HepG2 (cell line): ENCODE data around the gene NOXO1. TPM values are rescaled to one million over a fixed set of nuclear protein-coding genes. Genes with fewer than 3 reads are reported as not detected.

ENCODE experiments used
- HIVEP1 ChIP-seq: sonication (generic); formaldehyde crosslinking; IDR thresholded peaks from 2 replicates; pipeline ENCODE4 v1.4.0; 2020; ENCODE audit warnings: mild to moderate bottlenecking, missing genetic modification reagents
- HNRNPL ChIP-seq: fragments of 200-400 bp; formaldehyde crosslinking; IDR thresholded peaks from 2 replicates; pipeline ENCODE4 v1.6.1; 2017; ENCODE audit warnings: mild to moderate bottlenecking, low read depth, low read length
- IKZF4 ChIP-seq: sonication (generic); formaldehyde crosslinking; IDR thresholded peaks from 2 replicates; pipeline ENCODE4 v1.5.1; 2020; ENCODE audit warnings: borderline replicate concordance, mild to moderate bottlenecking, low read depth, missing genetic modification reagents; ENCODE audit errors: not compliant biosample characterization
- KLF11 ChIP-seq: IDR thresholded peaks from 2 replicates; pipeline ENCODE4 v1.6.1; 2016; ENCODE audit warnings: missing compliant biosample characterization
- POGZ ChIP-seq: sonication (generic); formaldehyde crosslinking; IDR thresholded peaks from 2 replicates; pipeline ENCODE4 v1.4.0; 2020; ENCODE audit warnings: mild to moderate bottlenecking, missing genetic modification reagents
- RNF2 ChIP-seq: fragments of 450-650 bp; conservative IDR thresholded peaks from 2 replicates; pipeline ENCODE4 v1.6.1; 2016; ENCODE audit warnings: low read depth
- SMYD3 ChIP-seq: sonication (generic); formaldehyde crosslinking; IDR thresholded peaks from 2 replicates; pipeline ENCODE4 v1.8.1; 2023; ENCODE audit warnings: mild to moderate bottlenecking, missing genetic modification reagents
- ZNF136 ChIP-seq: sonication (generic); formaldehyde crosslinking; IDR thresholded peaks from 2 replicates; pipeline ENCODE4 v1.8.1; 2022; ENCODE audit warnings: low read depth, mild to moderate bottlenecking, moderate library complexity, missing genetic modification reagents
- ZNF567 ChIP-seq: sonication (generic); formaldehyde crosslinking; IDR thresholded peaks from 2 replicates; pipeline ENCODE4 v1.8.1; 2023; ENCODE audit warnings: mild to moderate bottlenecking, missing genetic modification reagents, borderline replicate concordance
- ZNF891 ChIP-seq: sonication (generic); formaldehyde crosslinking; IDR thresholded peaks from 2 replicates; pipeline ENCODE4 v1.5.0; 2020; ENCODE audit warnings: mild to moderate bottlenecking, missing genetic modification reagents
- polyA plus RNA-seq, 8 experiments: library from polyadenylated mRNA; depleted of rRNA in 3 of 8; stranded (reverse) in 7 of 8; unstranded in 1 of 8; fragments of >200 nt; fragmentation: Illumina TruSeq in 4 of 8; extraction: Trizol in 4 of 8; gene quantifications; 2 replicates each; pipeline versions ENCODE4 v1.2.1 to v1.2.3, GENCODE V29; 2011 to 2016; ENCODE audit warnings: low read depth in 4 of 8, missing spikeins in 1 of 8, mixed read lengths in 1 of 8; ENCODE audit not compliant: insufficient read depth in 1 of 8
- total RNA-seq, 5 experiments: library from RNA; depleted of rRNA; stranded (reverse); fragments of >200 nt; fragmentation: Illumina TruSeq; extraction: Trizol; gene quantifications; 2 replicates each; pipeline ENCODE4 v1.2.3, GENCODE V29; 2016; ENCODE audit warnings: low read depth in 1 of 5
- TF ChIP-seq, protein P1 (sequence below): IDR thresholded peaks from 2 replicates; pipeline ENCODE4 v1.6.1; 2012; ENCODE audit warnings: low read length, improper control_type of control experiment
- TF ChIP-seq, protein P2 (sequence below): sonication (generic); formaldehyde crosslinking; conservative IDR thresholded peaks from 2 replicates; pipeline ENCODE4 v1.4.0; 2020; ENCODE audit warnings: missing genetic modification reagents
- TF ChIP-seq, protein P3 (sequence below): sonication (generic); formaldehyde crosslinking; IDR thresholded peaks from 2 replicates; pipeline ENCODE4 v1.4.0; 2020; ENCODE audit warnings: missing genetic modification reagents
- TF ChIP-seq, protein P4 (sequence below): sonication (generic); formaldehyde crosslinking; IDR thresholded peaks from 2 replicates; pipeline ENCODE4 v1.8.0; 2022; ENCODE audit warnings: missing genetic modification reagents, low read depth, mild to moderate bottlenecking, borderline replicate concordance

Gene NOXO1
- total and polyA plus RNA-seq, 2 of the 13 experiments (the other 11 are each of a cell fraction or from before 2014, with no cell fraction given) = 0.69 to 1.4 TPM

DNA sequence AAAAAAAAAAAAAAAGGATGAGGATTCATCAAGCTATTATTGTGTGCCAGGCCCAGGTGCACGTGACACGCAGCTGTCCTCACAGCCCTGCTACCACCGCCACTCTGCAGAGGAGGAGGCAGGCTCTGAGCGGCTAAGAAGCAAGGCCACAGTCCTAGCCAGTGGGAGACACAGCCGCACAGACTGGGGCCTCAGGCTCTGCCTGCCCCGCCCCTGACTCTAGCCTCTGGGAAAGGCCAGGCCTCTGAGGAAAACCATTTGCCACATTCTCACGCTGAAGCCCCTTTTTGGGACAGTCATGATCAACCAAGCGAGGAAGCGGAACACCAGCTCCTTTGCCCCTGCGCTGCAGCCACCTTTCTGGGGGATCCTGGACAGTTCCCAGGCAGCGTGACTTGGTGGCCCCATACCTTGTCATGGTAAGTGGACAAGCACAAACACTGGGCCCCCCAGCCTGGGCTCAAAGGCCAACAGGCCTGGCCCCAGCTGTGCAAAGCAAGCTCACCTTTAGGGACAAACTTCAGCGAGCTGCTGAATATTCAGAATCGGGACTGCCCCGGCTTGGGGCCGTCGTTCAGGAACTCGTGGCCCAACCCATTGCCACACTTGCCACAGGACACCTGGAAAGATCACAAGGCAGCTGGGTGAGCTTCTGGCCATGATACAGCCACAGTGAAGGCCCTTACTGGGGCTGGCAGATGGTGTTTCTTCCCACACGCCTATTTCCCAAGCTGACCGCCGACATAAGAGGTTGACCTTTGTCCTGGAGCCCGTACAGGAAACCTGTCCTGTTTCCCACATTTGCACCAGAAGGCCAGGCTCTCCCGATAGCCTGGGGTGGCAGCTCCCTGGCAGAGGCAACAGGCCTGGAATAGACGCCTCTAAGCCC lies 40.8 kb downstream of the NOXO1 start (continued):
- peak; percentile 64; the same call in 1 of the 2 replicates for TF ChIP-seq SMYD3 (CRISPR knock-in tag)
- TF ChIP-seq HIVEP1 (CRISPR knock-in tag) = peak; percentile 94
- 0 out of 2 replicates have a peak, but pooled peaks have one; percentile 26 for TF ChIP-seq RNF2
- TF ChIP-seq, protein P1, sequence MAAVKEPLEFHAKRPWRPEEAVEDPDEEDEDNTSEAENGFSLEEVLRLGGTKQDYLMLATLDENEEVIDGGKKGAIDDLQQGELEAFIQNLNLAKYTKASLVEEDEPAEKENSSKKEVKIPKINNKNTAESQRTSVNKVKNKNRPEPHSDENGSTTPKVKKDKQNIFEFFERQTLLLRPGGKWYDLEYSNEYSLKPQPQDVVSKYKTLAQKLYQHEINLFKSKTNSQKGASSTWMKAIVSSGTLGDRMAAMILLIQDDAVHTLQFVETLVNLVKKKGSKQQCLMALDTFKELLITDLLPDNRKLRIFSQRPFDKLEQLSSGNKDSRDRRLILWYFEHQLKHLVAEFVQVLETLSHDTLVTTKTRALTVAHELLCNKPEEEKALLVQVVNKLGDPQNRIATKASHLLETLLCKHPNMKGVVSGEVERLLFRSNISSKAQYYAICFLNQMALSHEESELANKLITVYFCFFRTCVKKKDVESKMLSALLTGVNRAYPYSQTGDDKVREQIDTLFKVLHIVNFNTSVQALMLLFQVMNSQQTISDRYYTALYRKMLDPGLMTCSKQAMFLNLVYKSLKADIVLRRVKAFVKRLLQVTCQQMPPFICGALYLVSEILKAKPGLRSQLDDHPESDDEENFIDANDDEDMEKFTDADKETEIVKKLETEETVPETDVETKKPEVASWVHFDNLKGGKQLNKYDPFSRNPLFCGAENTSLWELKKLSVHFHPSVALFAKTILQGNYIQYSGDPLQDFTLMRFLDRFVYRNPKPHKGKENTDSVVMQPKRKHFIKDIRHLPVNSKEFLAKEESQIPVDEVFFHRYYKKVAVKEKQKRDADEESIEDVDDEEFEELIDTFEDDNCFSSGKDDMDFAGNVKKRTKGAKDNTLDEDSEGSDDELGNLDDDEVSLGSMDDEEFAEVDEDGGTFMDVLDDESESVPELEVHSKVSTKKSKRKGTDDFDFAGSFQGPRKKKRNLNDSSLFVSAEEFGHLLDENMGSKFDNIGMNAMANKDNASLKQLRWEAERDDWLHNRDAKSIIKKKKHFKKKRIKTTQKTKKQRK = no peak
- TF ChIP-seq HNRNPL = peak; percentile 80; the same call in 1 of the 2 replicates
- no peak for TF ChIP-seq ZNF891 (CRISPR knock-in tag)
- no peak for TF ChIP-seq KLF11
- peak; percentile 64 for TF ChIP-seq IKZF4 (CRISPR knock-in tag)
- no peak for TF ChIP-seq ZNF567 (CRISPR knock-in tag)
- peak; percentile 87; the same call in 1 of the 2 replicates for TF ChIP-seq ZNF136 (CRISPR knock-in tag)
- TF ChIP-seq, protein P2, sequence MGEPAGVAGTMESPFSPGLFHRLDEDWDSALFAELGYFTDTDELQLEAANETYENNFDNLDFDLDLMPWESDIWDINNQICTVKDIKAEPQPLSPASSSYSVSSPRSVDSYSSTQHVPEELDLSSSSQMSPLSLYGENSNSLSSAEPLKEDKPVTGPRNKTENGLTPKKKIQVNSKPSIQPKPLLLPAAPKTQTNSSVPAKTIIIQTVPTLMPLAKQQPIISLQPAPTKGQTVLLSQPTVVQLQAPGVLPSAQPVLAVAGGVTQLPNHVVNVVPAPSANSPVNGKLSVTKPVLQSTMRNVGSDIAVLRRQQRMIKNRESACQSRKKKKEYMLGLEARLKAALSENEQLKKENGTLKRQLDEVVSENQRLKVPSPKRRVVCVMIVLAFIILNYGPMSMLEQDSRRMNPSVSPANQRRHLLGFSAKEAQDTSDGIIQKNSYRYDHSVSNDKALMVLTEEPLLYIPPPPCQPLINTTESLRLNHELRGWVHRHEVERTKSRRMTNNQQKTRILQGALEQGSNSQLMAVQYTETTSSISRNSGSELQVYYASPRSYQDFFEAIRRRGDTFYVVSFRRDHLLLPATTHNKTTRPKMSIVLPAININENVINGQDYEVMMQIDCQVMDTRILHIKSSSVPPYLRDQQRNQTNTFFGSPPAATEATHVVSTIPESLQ = no peak
- TF ChIP-seq, protein P3, sequence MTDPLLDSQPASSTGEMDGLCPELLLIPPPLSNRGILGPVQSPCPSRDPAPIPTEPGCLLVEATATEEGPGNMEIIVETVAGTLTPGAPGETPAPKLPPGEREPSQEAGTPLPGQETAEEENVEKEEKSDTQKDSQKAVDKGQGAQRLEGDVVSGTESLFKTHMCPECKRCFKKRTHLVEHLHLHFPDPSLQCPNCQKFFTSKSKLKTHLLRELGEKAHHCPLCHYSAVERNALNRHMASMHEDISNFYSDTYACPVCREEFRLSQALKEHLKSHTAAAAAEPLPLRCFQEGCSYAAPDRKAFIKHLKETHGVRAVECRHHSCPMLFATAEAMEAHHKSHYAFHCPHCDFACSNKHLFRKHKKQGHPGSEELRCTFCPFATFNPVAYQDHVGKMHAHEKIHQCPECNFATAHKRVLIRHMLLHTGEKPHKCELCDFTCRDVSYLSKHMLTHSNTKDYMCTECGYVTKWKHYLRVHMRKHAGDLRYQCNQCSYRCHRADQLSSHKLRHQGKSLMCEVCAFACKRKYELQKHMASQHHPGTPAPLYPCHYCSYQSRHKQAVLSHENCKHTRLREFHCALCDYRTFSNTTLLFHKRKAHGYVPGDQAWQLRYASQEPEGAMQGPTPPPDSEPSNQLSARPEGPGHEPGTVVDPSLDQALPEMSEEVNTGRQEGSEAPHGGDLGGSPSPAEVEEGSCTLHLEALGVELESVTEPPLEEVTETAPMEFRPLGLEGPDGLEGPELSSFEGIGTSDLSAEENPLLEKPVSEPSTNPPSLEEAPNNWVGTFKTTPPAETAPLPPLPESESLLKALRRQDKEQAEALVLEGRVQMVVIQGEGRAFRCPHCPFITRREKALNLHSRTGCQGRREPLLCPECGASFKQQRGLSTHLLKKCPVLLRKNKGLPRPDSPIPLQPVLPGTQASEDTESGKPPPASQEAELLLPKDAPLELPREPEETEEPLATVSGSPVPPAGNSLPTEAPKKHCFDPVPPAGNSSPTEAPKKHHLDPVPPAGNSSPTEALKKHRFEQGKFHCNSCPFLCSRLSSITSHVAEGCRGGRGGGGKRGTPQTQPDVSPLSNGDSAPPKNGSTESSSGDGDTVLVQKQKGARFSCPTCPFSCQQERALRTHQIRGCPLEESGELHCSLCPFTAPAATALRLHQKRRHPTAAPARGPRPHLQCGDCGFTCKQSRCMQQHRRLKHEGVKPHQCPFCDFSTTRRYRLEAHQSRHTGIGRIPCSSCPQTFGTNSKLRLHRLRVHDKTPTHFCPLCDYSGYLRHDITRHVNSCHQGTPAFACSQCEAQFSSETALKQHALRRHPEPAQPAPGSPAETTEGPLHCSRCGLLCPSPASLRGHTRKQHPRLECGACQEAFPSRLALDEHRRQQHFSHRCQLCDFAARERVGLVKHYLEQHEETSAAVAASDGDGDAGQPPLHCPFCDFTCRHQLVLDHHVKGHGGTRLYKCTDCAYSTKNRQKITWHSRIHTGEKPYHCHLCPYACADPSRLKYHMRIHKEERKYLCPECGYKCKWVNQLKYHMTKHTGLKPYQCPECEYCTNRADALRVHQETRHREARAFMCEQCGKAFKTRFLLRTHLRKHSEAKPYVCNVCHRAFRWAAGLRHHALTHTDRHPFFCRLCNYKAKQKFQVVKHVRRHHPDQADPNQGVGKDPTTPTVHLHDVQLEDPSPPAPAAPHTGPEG = 0 out of 2 replicates have a peak, but pooled peaks have one; percentile 17
- TF ChIP-seq, protein P4, sequence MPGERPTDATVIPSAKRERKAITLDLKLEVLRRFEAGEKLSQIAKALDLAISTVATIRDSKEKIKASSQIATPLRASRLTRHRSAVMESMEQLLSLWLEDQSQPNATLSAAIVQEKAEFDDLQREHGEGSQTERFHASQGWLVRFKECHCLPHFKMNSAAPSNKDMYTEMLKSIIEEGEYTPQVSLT (CRISPR knock-in tag) = no peak
- peak; percentile 73; the same call in 1 of the 2 replicates for TF ChIP-seq POGZ
